HL-60 (cell line): ENCODE data around the gene USO1.

Experiments
- REST ChIP-seq: IDR thresholded peaks from 2 replicates; pipeline ENCODE4 v1.6.1; 2012; ENCODE audit warnings: low read depth; ENCODE audit not compliant: insufficient replicate concordance
- TF ChIP-seq, protein P1 (sequence below): IDR thresholded peaks from one replicate; pipeline ENCODE4 v1.5.1; 2011; ENCODE audit warnings: low read length, control low read depth, inconsistent platforms; ENCODE audit not compliant: insufficient read depth

- TF ChIP-seq, protein P1, sequence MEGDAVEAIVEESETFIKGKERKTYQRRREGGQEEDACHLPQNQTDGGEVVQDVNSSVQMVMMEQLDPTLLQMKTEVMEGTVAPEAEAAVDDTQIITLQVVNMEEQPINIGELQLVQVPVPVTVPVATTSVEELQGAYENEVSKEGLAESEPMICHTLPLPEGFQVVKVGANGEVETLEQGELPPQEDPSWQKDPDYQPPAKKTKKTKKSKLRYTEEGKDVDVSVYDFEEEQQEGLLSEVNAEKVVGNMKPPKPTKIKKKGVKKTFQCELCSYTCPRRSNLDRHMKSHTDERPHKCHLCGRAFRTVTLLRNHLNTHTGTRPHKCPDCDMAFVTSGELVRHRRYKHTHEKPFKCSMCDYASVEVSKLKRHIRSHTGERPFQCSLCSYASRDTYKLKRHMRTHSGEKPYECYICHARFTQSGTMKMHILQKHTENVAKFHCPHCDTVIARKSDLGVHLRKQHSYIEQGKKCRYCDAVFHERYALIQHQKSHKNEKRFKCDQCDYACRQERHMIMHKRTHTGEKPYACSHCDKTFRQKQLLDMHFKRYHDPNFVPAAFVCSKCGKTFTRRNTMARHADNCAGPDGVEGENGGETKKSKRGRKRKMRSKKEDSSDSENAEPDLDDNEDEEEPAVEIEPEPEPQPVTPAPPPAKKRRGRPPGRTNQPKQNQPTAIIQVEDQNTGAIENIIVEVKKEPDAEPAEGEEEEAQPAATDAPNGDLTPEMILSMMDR, result no peak
- no peak for TF ChIP-seq REST
These were observed 117.5 kb downstream of the USO1 start for GRCh38 chr4:75841641-75842520.
